ENCODE results near the gene PDZD2.
A peak's percentile ranks its signal among the peaks of the same experiment; 100 is the strongest.

The PDZD2 gene

GRCh38 chr5:32044434-32044833 is 405.5 kb downstream of the PDZD2 start:
- intact Hi-C loops (cut with DNase I) = no loop called here
- DNase-seq = no peak

GRCh38 chr5:32044939-32045338 is 406.0 kb downstream of the PDZD2 start:
- intact Hi-C loops (cut with DNase I) = no loop called here
- DNase-seq = no peak

GRCh38 chr5:32047056-32047455 is 408.1 kb downstream of the PDZD2 start:
- intact Hi-C loops (cut with DNase I) = no loop called here
- DNase-seq = no peak

GRCh38 chr5:32051796-32052195 is 412.9 kb downstream of the PDZD2 start:
- no peak for DNase-seq
- intact Hi-C loops (cut with DNase I) = no loop called here

GRCh38 chr5:32055891-32056866 is 417.2 kb downstream of the PDZD2 start:
- intact Hi-C loops (cut with DNase I) = no loop called here
- no peak for DNase-seq

GRCh38 chr5:32057187-32058096 is 418.5 kb downstream of the PDZD2 start:
- intact Hi-C loops (cut with DNase I) = no loop called here
- DNase-seq = no peak

- DNase-seq = no peak
- intact Hi-C loops (cut with DNase I) = no loop called here
These were observed 419.2 kb downstream of the PDZD2 start for GRCh38 chr5:32058101-32058500.

- intact Hi-C loops (cut with DNase I) = no loop called here
- no peak for DNase-seq
These were observed 420.1 kb downstream of the PDZD2 start for GRCh38 chr5:32058997-32059396.

- DNase-seq = no peak
- intact Hi-C loops (cut with DNase I) = no loop called here
These were observed 421.0 kb downstream of the PDZD2 start for GRCh38 chr5:32059761-32060530.

- intact Hi-C loops (cut with DNase I) = no loop called here
- DNase-seq = no peak
These were observed 422.3 kb downstream of the PDZD2 start for GRCh38 chr5:32061236-32061635.

- intact Hi-C loops (cut with DNase I) = no loop called here
- DNase-seq = no peak
These were observed 427.5 kb downstream of the PDZD2 start for GRCh38 chr5:32066448-32066847.

- no peak for DNase-seq
- intact Hi-C loops (cut with DNase I) = no loop called here
These were observed 429.0 kb downstream of the PDZD2 start for GRCh38 chr5:32067774-32068470.

- DNase-seq = no peak
- intact Hi-C loops (cut with DNase I) = no loop called here
These were observed 429.6 kb downstream of the PDZD2 start for GRCh38 chr5:32068561-32068960.

- no peak for DNase-seq
- intact Hi-C loops (cut with DNase I) = no loop called here
These were observed 430.5 kb downstream of the PDZD2 start for GRCh38 chr5:32069396-32069795.

- DNase-seq = no peak
- intact Hi-C loops (cut with DNase I) = loop anchor here (10.0 kb wide), 1 partner anchor 147 kb away; no protein-coding TSS in a partner anchor
These were observed 432.5 kb downstream of the PDZD2 start for GRCh38 chr5:32071351-32071944.

- intact Hi-C loops (cut with DNase I) = loop anchor here (10.0 kb wide), 1 partner anchor 147 kb away; no protein-coding TSS in a partner anchor
- no peak for DNase-seq
These were observed 433.1 kb downstream of the PDZD2 start for GRCh38 chr5:32072054-32072453.

- intact Hi-C loops (cut with DNase I) = loop anchor here (10.0 kb wide), 1 partner anchor 150 kb away; no protein-coding TSS in a partner anchor
- no peak for DNase-seq
These were observed 435.5 kb downstream of the PDZD2 start for GRCh38 chr5:32074401-32074800.

GRCh38 chr5:32076699-32077695 is 438.1 kb downstream of the PDZD2 start:
- DNase-seq = peak in 4 of 10 donors; percentile 45 to 62 (median 54)
- intact Hi-C loops (cut with DNase I) = loop anchor here (5.0 to 10.0 kb wide), 4 partner anchors 45 to 495 kb away; no protein-coding TSS in a partner anchor

Data from posterior cingulate gyrus (tissue), 11 donors.